GM12878 (cell line): Measurements from ENCODE around the gene MELTF. TPM values are rescaled to one million over a fixed set of nuclear protein-coding genes. Genes with fewer than 3 reads are reported as not detected.

Source experiments
- ATAC-seq: fragments of 200-7000 bp; cut with Tn5 transposase; 3 replicates; pipeline ENCODE4 v1.9.1; 2020; ENCODE audit warnings: mild to moderate bottlenecking, moderate library complexity
- BruUV-seq: library from RNA; stranded (reverse); fragments of 400-500 nt; replicated peaks from 2 replicates; lab custom pipeline; 2021; lab: Mats Ljungman, UMichigan
- CTCF ChIA-PET: fragments of 300-600 bp; sonication (Branson Sonifier 250); formaldehyde crosslinking; extraction: SDS; loops from one replicate; lab custom pipeline; 2021; ENCODE audit warnings: inconsistent platforms; lab: Yijun Ruan, JAX
- POLR2A ChIA-PET: fragments of 350-600 bp; formaldehyde crosslinking; extraction: SDS; loops from one replicate; lab custom pipeline; 2021; ENCODE audit warnings: inconsistent platforms; lab: Charles Lee
- RAD21 ChIA-PET: fragments of 300-600 bp; sonication (Branson Sonifier 250); formaldehyde crosslinking; loops from one replicate; lab custom pipeline; 2023; ENCODE audit warnings: antibody characterized with exemption; ENCODE audit not compliant: unreplicated experiment; lab: Charles Lee
- SMC1A ChIA-PET: fragments of 300-600 bp; sonication (Branson Sonifier 250); formaldehyde crosslinking; loops from one replicate; lab custom pipeline; 2023; ENCODE audit not compliant: unreplicated experiment, uncharacterized antibody; lab: Charles Lee
- DNase-seq: peaks from one replicate; pipeline ENCODE4 v3.0.0-alpha.2; 2011; ENCODE audit warnings: low read depth, low spot score
- FAIRE-seq: peaks from 3 replicates; lab custom pipeline; 2011; peaks lifted over from hg19 to GRCh38; lab: Jason Lieb, UNC
- H2AFZ ChIP-seq: 2 replicates; pipeline ENCODE4 v1.6.0; 2011; ENCODE audit warnings: low read depth, low read length, control low read depth; ENCODE audit not compliant: control insufficient read depth
- H3K27ac ChIP-seq: 2 replicates; pipeline ENCODE4 v1.5.1; 2011; ENCODE audit warnings: control low read depth; ENCODE audit not compliant: control insufficient read depth, insufficient read depth
- H3K27me3 ChIP-seq, 2 experiments: replicated peaks in 1 of 2; 2 replicates each; pipeline versions ENCODE4 v1.6.0 to v1.6.1; 2011; ENCODE audit warnings: low read length in 1 of 2; ENCODE audit not compliant: control insufficient read depth in 2 of 2, insufficient read depth in 2 of 2
- H3K36me3 ChIP-seq, 2 experiments: 2 replicates each; pipeline ENCODE4 v1.5.1; 2011; ENCODE audit warnings: low read length in 1 of 2; ENCODE audit not compliant: control insufficient read depth in 2 of 2, insufficient read depth in 2 of 2
- H3K4me1 ChIP-seq: 2 replicates; pipeline ENCODE4 v1.6.1; 2011; ENCODE audit warnings: mild to moderate bottlenecking, low read length, moderate library complexity, mixed read lengths; ENCODE audit not compliant: control insufficient read depth, insufficient read depth
- H3K4me2 ChIP-seq: 2 replicates; pipeline ENCODE4 v1.6.0; 2011; ENCODE audit warnings: control low read depth; ENCODE audit not compliant: control insufficient read depth, insufficient read depth
- H3K4me3 ChIP-seq: fragments of 200-600 bp; sonication (generic); 2 replicates; pipeline ENCODE4 v1.5.1; 2016
- H3K79me2 ChIP-seq: 2 replicates; pipeline ENCODE4 v1.6.0; 2011; ENCODE audit warnings: low read length; ENCODE audit not compliant: control insufficient read depth, insufficient read depth
- H3K9ac ChIP-seq: 2 replicates; pipeline ENCODE4 v1.8.0; 2011; ENCODE audit warnings: low read length, control low read depth, mixed read lengths; ENCODE audit not compliant: control insufficient read depth, insufficient read depth
- H3K9me3 ChIP-seq: replicated peaks from 3 replicates; pipeline ENCODE4 v1.5.1; 2011; ENCODE audit warnings: mild to moderate bottlenecking, low read length; ENCODE audit not compliant: control insufficient read depth, insufficient read depth
- H4K20me1 ChIP-seq: 2 replicates; pipeline ENCODE4 v1.6.0; 2011; ENCODE audit not compliant: control insufficient read depth, insufficient read depth
- BCL11A ChIP-seq: IDR thresholded peaks from 2 replicates; pipeline ENCODE4 v1.6.1; 2011; ENCODE audit warnings: low read depth, low read length
- NFYA ChIP-seq: IDR thresholded peaks from 2 replicates; pipeline ENCODE4 v1.6.1; 2011; ENCODE audit warnings: low read depth, mild to moderate bottlenecking, low read length, improper control_type of control experiment, borderline replicate concordance
- USF1 ChIP-seq: IDR thresholded peaks from 2 replicates; pipeline ENCODE4 v1.6.1; 2011; ENCODE audit warnings: borderline replicate concordance, low read depth, mild to moderate bottlenecking, moderate library complexity, mixed read lengths, low read length; ENCODE audit not compliant: insufficient read depth; ENCODE audit errors: extremely low read length
- WGBS: methylation state at CpG from one replicate; pipeline ENCODE4 v1.1.6; 2016; ENCODE audit warnings: low lambda C conversion rate; ENCODE audit not compliant: insufficient replicate concordance, insufficient coverage; ENCODE audit errors: missing lambda C conversion rate; 5-methylcytosine and 5-hydroxymethylcytosine counted together
- in situ Hi-C: fragments of 300-500 bp; cut with MboI; formaldehyde crosslinking; loops from 9 replicates; pipeline ENCODE4 v1.14.3; 2018; ENCODE audit warnings: mixed read lengths
- intact Hi-C: fragments of 100-400 bp; cut with micrococcal nuclease; formaldehyde crosslinking; loops from one replicate; pipeline ENCODE4 v1.14.2; 2022; ENCODE audit not compliant: unreplicated experiment
- polyA plus RNA-seq, 11 experiments: library from polyadenylated mRNA; depleted of rRNA in 4 of 11; unstranded in 6 of 11; stranded (reverse) in 5 of 11; fragments of >200 nt; fragmentation: Nextera tagmentation in 4 of 11; fragmentation: Illumina TruSeq in 1 of 11; extraction: Ambion mirVana in 4 of 11; extraction: Trizol in 1 of 11; gene quantifications; 1 replicate in 1 of 11; 2 replicates in 10 of 11; pipeline versions ENCODE4 v1.2.1 to v1.2.3, GENCODE V29; 2011 to 2016; ENCODE audit warnings: inconsistent platforms in 2 of 11, missing spikeins in 2 of 11, low read depth in 1 of 11
- total RNA-seq, 4 experiments: library from RNA; depleted of rRNA in 3 of 4; stranded (reverse); fragments of >200 nt in 3 of 4; fragmentation: Illumina TruSeq in 1 of 4; extraction: Trizol in 1 of 4; gene quantifications; 2 replicates each; pipeline versions ENCODE4 v1.2.1 to v1.2.3, GENCODE V29; 2013 to 2021

Gene MELTF
- total and polyA plus RNA-seq, 10 of the 15 experiments (the other 5 are each of a cell fraction or from before 2014, with no cell fraction given) = 0.55 to 49.1 (median 11.1) TPM

GRCh38 chr3:197012540-197012883, 17.1 kb downstream of the MELTF start (continued):
- TF ChIP-seq USF1 = no peak
- TF ChIP-seq, all 136 proteins: peak for 0

GRCh38 chr3:197011780-197012539, 17.7 kb downstream of the MELTF start:
- ChIA-PET CTCF (no interaction called here), SMC1A (no interaction called here), POLR2A (no interaction called here), RAD21 (no interaction called here)
- H3K9me3 ChIP-seq = no peaks in the 10 kb centered on the region
- 84% methylated on average over 25 of the region's 25 CpGs for WGBS
- intact Hi-C loops = no loop called here
- no peak overlapping the region for H3K27ac ChIP-seq
- no peak for DNase-seq
- H4K20me1 ChIP-seq = no peaks in the 10 kb centered on the region
- H3K27me3 ChIP-seq = no peaks in the 10 kb centered on the region
- BruUV-seq = no TSS peak
- FAIRE-seq = no peak
- TF ChIP-seq NFYA (no peak), BCL11A (no peak)
- H3K4me2 ChIP-seq = no peak overlapping the region
- no peak overlapping the region for H3K9ac ChIP-seq
- H3K4me3 ChIP-seq = no peak overlapping the region
- no peak overlapping the region for H2AFZ ChIP-seq
- no peaks in the 10 kb centered on the region for H3K36me3 ChIP-seq
- in situ Hi-C loops = no loop called here
- no peak for ATAC-seq
- no peaks in the 10 kb centered on the region for H3K79me2 ChIP-seq
- H3K4me1 ChIP-seq = no peaks in the 10 kb centered on the region
